ENCODE results near the gene SMPD4.
"Not testable (repeated sequence)": the region's sequence is repeated elsewhere in the genome, so short reads cannot be mapped to it uniquely, and the experiment has no call there.

SMPD4 gene

DNA sequence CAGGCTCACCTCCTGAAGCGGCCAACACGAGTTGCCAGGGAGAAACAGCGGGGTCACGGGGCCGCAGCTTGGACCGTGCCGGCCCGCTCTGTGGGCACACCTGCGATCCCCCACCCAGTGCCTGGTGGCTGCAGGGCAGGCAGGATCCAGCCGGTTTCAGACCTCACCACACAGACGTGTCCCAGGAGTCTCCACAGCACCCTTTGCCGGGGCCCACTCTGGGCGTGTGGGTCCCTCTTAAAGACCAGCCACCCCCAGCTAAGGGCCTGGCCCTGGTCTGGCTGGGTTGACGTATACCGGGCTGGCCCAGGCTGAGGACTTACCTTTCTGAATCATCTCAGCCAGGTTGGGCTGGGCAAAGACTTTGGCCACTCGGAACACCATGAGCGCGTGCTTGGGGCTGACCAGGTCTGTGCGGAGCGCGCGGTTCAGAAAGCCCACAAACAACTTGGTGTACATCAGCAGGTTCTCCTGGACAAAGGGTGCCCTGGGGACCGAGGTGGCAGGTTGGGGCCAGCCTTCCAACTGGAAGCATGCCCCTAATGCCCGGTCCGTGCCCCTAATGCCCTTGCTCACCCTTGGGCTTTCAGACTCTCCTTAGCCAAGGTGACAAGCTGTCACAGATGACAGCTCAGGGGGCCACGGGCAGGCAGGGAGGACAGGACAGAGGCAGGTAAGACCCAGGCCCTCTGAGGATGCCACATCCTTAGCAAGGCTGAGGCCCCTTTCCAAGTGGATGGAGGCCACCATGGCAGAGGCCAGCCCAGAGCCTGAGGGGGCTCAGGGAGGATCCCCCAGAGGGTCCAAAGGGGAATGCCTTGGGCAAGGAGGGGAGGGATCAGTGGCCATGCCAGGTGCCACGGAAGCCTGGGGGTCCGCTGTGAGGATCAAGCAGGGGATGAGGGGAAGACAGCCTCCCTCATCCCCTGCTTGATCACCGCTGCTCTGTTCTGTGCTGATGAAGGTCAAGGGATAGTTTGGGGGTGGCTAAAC, 26.3 kb downstream of the SMPD4 start:
- TF ChIP-seq, protein P1, sequence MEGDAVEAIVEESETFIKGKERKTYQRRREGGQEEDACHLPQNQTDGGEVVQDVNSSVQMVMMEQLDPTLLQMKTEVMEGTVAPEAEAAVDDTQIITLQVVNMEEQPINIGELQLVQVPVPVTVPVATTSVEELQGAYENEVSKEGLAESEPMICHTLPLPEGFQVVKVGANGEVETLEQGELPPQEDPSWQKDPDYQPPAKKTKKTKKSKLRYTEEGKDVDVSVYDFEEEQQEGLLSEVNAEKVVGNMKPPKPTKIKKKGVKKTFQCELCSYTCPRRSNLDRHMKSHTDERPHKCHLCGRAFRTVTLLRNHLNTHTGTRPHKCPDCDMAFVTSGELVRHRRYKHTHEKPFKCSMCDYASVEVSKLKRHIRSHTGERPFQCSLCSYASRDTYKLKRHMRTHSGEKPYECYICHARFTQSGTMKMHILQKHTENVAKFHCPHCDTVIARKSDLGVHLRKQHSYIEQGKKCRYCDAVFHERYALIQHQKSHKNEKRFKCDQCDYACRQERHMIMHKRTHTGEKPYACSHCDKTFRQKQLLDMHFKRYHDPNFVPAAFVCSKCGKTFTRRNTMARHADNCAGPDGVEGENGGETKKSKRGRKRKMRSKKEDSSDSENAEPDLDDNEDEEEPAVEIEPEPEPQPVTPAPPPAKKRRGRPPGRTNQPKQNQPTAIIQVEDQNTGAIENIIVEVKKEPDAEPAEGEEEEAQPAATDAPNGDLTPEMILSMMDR (IDR thresholded peaks at IDR 0.05; ENCODE audit: low read depth, low read length): no peak
- DNase-seq (ENCODE audit: extremely low read depth, low read depth): no peak

DNA sequence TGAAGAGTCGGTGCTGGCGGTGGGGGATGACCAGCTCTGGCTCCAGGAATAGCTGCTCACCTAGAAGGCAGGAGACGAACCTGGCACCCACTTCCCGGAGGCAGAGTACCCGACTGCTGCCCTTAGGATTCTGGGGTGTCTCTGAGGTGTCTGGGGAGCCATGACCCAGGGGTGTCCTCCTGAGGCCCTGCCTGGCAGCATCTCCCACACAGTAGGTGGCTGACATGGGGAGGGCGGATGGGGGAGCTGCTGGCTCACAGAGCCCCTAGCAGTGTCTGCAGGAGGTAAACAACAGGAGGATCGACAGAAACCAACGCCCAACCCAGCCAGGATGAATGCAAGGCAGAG, 27.0 kb downstream of the SMPD4 start:
- DNase-seq (ENCODE audit: extremely low read depth, low read depth): not testable (repeated sequence)

DNA sequence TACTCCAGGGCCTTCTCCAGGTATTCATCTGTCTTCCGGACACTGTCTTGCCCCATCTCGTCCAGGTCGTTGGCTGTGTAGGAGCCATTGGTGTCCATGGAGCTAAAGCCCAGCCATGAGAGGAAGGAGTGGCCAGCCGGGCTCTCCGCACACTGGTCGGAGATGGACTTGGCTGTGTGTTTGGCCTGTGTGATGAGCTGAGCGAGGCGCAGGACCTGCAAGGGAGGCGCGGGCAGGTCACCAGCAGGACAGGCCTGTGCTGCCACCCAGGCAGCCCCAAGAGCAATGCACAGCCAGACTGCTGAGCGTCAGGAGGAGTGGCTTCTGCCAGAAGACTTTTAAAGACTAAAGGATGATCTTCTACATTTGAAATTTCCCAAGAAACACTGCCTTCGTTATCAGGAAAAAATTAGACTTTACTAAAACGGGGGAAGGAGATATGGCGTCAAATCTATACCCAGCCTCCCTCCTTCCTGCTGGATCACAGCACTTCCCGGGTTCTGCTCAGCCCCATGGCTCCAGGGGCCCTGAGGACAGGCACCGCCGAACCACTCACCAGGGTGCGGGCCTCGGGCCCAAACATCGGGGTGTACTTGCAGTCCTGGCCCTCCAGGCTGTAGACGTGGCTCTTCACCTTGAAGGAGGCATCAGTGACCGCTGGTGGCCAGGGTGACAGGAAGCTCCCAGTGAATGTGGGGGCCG, 27.5 kb downstream of the SMPD4 start:
- not testable (repeated sequence) for DNase-seq (ENCODE audit: extremely low read depth, low read depth)

DNA sequence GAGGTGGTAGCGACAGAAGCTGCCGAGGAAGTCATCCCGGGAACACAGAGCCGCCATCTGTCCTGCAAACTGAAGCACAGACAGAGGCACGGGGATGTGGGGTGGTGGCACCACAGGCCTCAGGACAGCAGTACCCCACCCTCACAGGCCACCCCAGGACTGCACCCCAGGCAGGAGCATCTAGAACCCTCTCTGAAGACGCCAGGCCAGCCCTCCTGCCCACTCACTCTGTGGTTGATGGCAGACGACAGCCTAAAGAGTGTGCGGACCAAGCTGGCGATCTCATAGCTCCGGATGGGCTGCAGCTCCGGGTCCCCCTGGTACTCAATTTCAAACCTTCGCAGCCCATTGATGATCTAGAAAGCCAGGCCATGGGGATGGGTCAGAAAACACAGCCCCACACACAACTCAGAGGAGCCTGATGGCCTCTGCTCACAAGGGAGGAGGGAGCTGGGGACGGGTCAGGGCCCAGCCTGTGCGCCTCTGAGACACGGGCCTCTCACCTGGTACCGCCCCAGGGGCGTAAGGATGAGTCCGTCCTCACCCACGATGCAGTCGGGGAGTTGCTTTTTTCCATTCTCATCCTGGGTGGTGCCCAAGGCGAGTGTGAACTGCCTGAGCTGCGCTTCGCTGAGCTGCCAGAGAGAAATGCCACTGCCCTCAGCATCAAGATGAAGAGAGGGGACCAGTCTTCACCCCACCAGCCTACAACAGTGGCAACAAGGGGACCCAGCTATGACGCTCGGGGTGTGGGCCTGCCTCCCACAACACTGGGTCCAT, 28.4 kb downstream of the SMPD4 start:
- TF ChIP-seq, protein P1 (IDR thresholded peaks at IDR 0.05; ENCODE audit: low read depth, low read length): no peak
- no peak for DNase-seq (ENCODE audit: extremely low read depth, low read depth)

DNA sequence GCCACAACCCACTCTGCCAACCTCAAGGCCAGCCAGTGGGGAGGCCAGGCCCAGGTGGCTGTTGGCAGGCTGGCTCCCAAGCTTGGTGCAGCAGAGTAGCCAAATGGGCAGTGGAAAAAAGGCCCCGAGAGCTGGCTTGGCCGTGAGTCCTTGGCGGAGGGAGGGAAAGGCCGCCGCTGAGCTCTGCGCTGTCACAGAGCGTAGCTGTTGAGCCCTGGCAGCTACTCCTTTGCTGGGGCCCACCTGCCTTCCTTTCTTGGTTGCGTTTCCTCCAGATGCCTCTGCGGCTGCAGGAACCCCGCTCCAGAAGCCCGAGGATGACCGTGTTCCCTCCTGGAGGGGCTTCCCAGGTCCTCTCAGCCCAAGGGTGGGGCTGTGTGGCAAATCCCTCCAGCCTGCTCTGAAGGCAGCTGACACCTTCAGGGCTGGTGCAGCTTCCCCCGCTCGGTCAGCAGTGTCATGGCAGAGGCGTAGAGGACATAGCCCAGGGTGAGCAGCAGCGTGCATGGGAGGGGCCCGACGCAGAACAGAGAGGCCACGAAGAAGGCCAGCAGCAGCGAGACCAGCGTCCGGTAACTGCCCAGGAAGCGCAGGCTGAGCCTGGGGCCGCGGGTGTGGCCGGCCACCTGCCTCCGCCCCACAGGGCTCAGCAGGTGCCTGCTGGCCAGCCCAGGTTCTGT, 29.1 kb downstream of the SMPD4 start:
- DNase-seq (ENCODE audit: extremely low read depth, low read depth): not testable (repeated sequence)

DNA sequence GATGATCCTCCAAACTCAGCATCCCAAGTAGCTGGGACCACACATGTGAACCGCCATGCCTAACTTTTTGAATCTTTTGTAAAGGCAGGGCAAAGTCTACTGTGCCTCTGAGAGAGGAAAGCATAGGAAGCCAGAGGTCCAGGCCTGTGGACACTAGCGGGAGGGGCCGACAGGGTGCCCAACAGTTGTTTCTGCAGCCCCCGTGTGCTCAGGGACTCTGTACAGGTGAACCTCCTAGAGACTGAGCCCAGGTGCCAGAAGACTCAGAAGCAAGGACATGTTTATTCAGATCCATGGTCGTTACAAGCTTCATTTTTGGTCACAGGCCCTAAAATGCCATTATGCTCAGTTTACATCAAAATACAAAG, 30.3 kb downstream of the SMPD4 start:
- not testable (repeated sequence) for DNase-seq (ENCODE audit: extremely low read depth, low read depth)

DNA sequence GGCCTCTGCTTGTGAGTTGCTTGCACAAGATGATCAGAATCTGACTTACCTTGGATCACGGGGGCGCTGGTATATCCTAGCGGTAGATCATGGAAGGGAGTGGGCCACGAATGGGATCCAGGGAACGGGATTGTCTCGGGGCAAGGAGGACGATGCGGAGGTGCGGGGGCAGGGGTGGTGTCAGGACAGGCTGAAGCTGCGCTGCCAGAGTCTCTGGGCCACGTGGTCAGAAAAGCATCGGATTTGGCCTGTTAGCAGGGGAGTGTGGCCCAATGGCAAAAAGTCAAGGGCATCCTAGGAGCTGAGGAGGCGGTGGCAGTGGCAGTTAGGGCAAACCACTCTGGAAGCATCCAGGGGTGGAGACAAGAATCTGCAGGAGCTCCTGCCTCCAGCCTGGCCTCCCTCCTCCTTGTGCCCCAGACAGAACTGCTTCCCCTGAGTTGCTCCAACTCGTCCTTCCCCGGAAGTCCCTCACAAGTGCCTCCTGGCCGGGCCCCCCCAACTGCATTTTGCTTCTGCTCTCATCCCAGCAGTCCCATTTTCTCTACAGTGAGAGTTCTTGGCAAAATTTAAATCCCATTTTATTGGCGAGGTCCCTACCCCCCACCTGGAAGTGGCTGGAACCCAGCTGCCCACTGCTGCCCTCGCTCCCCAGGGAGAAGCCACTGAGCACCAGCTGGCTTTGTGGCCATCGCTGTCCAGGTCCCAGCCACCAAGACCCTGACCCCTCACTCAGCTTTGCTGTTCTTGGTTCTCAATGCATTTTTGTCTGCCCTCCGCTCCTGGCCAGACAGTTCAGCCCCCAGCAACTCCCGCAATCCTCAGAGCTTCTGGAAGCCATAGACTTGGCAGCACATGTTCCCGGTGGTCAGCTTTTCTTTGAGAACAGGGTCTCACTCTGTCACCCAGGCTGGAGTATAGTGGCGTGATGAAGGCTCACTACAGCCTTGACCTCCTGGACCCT, 30.9 kb downstream of the SMPD4 start:
- TF ChIP-seq, protein P1 (IDR thresholded peaks at IDR 0.05; ENCODE audit: low read depth, low read length): no peak
- no peak for DNase-seq (ENCODE audit: extremely low read depth, low read depth)

DNA sequence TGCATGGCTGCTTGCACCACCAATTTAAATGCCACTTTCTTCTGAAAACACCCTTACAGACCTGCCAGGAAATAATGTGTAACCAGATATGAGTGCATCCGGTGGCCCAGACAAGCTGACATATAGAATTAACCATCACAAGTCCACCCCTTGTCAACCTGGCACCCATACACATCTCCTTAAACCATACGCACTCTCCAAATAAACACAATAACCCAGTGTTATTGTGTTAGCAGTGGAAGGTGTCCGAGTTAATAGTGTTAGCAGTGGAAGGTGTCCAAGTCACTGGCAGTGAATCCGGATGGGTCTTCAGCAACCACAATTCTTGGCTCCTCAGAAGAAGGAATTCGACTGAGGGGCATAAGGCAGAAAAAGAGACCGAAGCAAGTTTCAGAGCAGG, 32.9 kb downstream of the SMPD4 start:
- DNase-seq (ENCODE audit: extremely low read depth, low read depth): not testable (repeated sequence)

DNA sequence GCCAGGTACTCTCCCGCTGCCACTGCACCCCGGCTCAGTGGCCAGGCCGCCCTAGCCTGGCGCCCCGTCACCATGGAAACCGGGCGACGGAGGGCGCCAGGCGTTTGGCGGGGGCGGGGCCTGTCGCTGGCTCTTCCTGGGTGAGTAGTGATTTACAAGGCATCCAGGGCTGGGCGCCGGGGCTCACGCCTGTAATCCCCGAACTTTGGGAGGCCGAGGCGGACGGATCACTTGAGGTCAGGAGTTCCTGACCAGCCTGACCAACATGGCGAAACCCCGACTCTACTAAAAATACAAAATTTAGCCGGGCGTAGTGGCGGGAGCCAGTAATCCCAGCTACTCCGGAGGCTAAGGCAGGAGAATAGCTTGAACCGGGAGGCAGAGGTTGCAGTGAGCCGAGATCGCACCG, 36.4 kb downstream of the SMPD4 start, which contains the start of gene CCDC74B:
CCDC74B (minus strand) TSS at position 107 of the 409 bp plus-strand sequence. CDS start 116 bp downstream, outside the sequence.
- not testable (repeated sequence) for DNase-seq (ENCODE audit: extremely low read depth, low read depth)

DNA sequence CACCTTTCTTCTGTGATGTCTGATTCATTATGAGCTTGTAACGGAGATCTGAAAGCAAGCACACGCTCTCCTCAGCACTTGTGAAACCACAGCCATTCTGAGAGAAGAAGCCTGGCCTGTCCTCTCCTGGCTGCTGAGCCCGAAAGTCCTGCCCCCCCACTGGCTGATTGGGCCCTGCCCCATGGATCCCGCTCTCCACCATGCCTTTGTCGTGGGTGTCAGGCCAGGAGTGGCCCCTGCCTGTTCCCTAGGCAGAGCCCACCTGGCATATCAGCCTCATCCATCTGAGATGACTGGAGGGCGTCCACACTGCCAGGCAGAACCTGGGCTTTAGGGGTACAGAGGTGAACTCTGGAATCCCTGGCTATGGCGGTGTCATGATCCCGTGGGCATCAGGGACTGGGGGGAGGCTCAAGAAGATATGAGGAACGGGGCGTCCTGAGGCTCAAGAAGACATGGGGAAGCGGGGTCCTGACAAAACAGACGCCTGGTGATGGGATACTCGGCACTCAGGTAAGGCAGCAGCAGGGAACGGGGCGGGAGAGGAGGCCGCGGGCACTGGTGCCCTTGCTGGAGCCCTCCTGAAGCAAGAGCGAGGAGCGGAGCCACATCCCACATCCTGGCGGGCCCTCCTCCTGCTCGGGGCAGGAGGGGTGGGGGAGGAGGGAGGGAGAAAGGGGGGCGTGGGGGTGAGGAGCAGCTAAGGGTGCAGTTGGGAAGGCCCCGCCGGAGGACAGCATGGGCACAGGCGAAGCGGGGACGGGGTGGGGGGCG, 37.9 kb downstream of the SMPD4 start:
- DNase-seq (ENCODE audit: extremely low read depth, low read depth): not testable (repeated sequence)

DNA sequence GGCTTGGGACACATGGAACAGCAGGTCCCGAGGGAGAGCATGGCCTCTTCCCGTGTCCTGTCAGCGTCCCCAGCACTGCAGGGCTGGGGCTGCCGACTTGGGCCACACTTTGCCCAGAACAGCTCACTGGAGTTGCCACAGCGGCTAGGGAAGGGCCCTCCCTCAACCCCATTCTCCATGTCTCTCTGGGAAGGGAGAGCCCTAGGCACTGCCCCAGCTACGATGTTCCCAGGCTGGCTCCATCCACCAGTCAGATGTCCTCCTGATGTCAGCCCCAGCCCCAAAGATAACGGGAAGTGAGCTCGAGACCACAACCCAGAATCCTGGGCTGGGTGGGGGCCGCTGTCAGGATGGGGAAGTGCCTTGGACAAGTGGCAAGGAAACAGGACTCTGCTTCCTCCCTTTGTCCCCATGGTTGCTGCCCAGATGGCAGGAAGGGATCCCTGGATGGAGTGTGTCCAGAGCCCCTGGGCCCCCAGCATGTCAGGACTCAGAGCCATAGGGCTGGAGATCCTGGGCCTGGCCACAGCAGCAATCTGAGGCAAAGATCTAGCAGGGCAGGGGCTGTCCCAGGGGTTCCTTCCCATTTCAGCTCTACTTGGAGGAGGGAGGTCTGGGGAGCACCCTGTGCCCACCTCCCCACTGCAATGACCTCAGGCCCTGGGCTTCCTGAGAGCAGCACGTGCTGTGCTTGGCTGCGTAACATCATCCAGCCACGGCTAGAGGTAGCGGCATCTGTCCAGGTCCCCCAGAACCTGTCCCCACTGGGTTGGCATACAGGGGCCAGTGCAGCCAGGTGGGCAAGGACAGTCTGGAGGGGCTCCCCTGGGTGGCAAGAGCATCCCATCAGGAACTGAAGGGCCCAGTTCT, 38.8 kb downstream of the SMPD4 start:
- not testable (repeated sequence) for DNase-seq (ENCODE audit: extremely low read depth, low read depth)

DNA sequence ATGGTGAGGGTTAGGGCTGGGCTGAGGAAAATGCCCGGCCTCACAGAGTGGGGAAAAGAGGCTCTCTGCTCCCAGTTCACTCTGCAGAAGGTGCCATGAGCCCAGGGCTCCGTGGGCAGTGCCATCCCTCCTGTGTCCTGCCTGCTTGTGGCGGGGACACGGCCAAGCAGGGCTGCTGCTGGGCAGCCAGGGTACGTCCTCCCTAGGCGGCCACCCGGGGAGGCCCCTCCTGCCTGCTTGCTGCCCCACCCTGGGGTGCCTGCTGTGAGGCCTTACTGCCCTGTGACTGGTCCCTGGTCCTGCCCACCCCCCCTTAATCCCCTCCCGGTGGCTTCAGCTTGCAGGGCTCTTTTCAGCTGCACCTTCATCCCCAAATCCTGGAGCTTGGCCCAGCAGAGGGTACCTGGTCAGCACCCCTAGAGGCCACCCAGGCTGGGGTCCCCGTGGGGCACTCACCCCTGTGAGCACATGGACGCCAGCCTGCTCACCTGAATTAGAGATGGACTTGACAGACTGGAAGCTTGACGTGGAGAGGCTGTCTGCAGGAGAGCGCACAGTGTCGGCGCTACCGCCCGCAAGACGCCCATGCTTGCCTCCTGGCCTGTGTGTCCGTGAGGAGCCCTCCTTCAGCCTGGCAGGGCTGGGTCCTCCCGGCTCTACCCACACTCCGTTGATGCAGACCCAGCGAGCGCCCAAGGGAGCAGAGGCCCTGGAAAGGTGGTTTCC, 39.6 kb downstream of the SMPD4 start:
- DNase-seq (ENCODE audit: extremely low read depth, low read depth): not testable (repeated sequence)

All from AG09319 (cell line).